Colon (tissue), 2 donors: ENCODE data around the gene CDC42SE1.

Source experiments
- FAIRE-seq: peaks from 2 replicates; lab custom pipeline; 2012; peaks lifted over from hg19 to GRCh38; lab: Jason Lieb, UNC
- donor health status: control.
- donor health status: control.

Gene CDC42SE1

DNA sequence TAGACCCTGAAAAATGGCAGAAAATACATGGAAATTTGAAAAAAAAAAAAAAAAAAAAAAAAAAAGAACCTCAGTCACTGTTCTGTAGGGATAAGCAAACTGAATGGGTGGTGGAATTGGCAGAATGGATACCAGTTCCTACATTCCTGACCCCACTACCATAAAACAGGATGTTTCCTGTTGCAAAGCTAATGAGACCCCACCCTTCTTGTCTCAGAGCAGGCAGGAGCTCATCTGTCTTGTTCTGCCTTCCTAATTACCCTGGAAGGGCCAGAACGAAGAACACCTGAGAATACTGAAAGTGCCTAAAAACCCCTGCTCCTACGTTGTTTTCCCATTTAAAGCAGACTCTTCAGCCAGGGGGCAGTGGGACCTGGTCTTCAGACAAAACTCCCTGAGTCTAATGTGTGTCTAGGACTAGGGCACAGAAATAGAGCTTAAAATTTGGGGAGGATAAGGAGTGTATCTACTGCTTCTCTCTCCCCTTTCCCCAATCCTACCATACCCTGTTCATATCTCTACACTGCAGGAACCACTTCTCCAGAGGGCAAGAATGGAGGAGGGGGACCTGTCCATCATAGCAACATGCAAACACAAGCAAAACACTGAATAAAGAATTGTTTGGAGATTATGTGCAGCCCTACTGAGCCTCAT lies 7.9 kb downstream of the CDC42SE1 start:
- FAIRE-seq: no peak

DNA sequence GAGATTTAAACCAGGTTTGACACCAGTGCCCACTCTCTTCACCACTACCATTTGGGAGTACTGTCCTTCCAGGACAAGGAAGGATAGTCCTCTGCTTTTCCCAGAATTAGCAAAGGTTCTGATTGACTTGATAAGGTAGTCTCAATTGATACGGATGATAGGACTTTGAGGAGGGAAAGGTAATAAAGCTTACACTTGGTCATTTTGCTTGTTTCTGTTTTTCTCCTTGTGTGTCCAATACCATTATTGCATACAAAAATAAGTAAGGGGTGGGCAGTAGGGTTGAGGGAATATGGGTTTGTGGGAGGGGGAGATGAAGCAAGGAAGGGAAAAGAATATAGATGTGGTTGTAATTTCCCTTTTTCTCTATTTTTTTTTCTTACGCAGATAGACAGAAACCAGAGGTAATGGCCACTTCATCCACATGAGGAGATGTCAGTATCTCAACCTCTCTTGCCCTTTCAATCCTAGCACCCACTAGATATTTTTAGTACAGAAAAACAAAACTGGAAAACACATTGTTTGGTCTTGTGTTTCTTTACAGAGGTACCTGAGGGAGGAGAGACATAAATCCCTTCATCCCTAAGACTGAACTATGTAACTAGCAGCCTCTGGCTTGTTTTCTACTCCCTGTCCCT lies 9.3 kb downstream of the CDC42SE1 start:
- FAIRE-seq: no peak

DNA sequence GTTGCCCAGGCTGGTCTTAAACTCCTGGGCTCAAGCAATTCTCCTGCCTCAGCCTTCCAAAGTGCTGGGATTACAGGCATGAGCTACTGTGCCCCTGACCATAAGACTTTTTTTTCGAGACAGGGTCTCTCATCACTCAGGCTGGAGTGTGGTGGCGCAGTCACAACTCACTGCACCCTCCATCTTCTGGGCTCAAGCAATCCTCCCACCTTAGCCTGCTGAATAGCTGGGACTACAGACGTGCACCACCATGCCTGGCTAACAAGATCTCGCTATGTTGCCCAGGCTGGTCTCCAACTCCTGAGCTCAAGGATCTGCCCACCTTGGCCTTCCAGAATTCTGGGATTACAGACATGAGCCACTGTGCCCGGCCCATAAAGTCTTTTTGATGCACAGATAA lies 10.0 kb downstream of the CDC42SE1 start:
- FAIRE-seq: no peak

DNA sequence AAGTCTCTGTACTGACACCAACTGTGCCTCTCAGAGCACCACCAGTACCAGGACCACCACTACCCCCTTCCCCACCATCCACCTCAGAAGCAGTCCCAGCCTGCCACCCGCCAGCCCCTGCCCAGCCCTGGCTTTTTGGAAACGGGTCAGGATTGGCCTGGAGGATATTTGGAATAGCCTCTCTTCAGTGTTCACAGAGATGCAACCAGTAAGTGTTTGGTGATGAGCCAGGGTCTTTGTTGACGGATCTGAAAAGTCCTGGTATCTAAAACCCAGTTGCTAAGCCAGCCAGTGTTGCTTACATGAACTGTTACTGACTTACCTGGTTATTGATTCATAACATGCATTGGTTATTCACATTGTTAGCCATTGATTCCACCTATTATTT lies 10.8 kb downstream of the CDC42SE1 start:
- FAIRE-seq: no peak

DNA sequence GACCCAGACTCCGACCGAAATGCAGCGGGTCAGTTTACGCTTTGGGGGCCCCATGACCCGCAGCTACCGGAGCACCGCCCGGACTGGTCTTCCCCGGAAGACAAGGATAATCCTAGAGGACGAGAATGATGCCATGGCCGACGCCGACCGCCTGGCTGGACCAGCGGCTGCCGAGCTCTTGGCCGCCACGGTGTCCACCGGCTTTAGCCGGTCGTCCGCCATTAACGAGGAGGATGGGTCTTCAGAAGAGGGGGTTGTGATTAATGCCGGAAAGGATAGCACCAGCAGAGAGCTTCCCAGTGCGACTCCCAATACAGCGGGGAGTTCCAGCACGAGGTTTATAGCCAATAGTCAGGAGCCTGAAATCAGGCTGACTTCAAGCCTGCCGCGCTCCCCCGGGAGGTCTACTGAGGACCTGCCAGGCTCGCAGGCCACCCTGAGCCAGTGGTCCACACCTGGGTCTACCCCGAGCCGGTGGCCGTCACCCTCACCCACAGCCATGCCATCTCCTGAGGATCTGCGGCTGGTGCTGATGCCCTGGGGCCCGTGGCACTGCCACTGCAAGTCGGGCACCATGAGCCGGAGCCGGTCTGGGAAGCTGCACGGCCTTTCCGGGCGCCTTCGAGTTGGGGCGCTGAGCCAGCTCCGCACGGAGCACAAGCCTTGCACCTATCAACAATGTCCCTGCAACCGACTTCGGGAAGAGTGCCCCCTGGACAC lies 11.3 kb downstream of the CDC42SE1 start:
- FAIRE-seq: no peak

DNA sequence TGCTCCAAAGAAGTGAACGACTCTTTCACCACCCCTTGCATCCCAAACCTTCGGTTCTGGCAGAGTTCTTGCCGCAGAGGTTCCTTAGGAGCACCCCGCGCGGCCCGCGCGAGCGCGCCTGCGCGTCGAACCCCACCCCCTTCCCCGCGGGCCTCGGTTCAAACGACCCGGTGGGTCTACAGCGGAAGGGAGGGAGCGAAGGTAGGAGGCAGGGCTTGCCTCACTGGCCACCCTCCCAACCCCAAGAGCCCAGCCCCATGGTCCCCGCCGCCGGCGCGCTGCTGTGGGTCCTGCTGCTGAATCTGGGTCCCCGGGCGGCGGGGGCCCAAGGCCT lies 11.9 kb downstream of the CDC42SE1 start, which contains the start of gene C1orf56:
C1orf56 (plus strand) TSS at position 161 of the 334 bp plus-strand sequence; CDS start at position 258, 97 bp downstream.
- no peak for FAIRE-seq

DNA sequence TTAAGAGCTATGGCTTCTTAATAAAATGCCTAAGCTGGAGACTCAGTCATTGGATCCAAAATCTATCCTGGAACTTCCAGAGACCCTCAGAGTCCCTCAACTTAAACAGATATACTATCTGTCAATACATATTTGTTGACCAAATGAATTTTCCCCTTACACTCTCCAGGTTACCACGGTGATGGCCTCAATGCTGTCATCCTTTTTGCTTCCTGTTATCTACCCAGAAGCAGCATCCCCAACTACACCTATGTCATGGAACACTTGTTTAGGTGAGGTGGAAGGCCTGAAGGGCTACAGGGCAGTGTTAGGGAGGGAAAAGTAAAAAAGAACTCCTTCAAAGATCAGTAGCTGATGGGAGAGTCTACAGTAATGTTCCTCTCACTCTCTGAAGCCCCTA lies 16.3 kb downstream of the CDC42SE1 start:
- no peak for FAIRE-seq

DNA sequence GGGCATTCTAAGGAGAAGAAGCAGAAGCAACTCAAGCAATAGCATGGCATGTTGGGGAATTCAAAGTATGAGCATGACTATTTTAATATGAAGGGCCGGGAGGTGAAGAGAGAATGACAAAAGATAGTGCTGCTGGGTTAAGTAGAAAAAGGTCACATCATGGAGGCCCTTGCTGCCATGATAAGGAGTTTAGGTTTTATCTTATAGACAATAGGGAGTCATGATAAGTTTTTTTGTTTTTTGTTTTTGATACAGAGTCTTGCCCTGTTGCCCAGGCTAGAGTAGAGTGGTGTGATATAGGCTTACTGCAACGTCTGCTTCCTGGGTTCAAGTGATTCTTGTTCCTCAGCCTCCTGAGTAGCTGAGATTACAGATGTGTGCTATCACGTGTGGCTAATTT lies 19.9 kb downstream of the CDC42SE1 start:
- FAIRE-seq: no peak

DNA sequence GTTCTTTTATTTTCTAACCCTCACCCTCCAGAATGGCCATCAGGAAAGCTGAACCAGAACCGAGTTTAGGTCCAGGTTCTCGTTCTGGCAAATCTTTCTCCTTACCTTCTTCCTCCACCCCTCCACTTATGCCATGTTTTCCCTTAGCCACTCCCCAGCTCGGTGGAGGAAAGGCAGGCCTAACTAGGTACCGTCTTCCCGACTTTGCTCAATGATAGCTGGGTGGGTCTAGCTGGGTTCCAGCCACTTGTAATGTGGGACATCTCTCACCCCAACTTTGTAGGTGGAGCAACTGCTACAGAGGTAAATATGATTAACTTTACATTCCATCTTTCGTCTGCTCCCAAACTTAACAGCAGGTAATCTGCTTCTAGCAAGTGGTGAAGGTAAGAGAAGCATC lies 22.4 kb downstream of the CDC42SE1 start:
- no peak for FAIRE-seq

DNA sequence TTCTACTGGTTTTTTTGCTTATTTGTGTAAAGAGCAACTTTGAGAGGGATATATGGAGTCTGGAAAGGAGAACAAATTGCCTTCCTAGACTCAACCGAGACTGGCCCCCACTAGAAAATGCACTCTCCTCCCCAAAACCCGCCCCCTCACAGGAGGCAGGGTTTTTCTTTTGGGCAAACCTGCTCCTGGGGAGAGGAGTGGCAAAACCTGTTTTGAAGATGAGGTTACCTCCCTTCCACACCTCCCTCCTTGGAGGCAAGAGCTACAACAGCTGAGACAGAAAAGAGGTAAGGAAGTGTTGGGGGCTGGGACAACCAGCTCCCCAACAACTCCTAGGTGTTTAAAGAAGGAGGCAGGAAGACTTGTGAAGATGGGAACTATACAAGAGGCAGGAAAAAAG lies 23.1 kb downstream of the CDC42SE1 start, which contains the start of gene BNIPL:
BNIPL (plus strand) TSS at position 231 of the 400 bp plus-strand sequence; CDS start at position 371, 140 bp downstream.
- FAIRE-seq: no peak

DNA sequence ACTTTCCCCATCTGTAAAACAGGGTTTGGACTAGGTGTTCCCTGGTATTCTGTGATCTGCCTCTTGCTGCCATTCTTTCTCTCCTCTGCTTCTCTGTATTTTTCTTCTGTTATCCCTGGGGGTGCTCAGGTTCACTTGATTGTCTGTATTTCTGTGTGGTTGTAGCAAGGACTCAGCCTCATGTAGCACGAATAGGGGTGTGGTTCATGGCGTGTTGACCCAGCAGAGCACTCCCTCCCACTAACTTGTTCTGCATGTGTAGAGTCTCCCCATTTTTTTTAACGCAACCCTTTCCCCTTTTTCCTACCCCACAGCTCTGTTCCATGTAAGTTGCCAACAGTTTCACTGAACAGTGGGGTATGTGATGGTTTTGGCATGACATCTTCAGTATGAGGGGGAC lies 24.3 kb downstream of the CDC42SE1 start:
- FAIRE-seq: no peak

DNA sequence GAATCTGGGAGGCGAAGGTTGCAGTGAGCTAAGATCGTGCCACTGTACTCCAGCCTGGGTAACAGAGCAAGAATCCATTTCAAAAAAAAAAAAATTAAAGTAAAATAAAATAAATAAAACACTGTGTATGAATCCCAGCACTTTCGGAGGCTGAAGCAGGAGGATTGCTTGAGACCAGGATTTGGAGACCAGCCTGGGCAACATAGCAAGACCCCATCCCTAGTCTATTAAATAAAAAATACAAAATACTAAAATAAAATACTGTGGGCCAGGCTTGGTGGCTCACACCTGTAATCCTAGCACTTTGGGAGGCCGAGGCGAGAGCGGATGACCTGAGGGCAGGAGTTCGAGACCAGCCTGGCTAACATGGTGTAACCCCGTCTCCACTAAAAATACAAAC lies 27.3 kb downstream of the CDC42SE1 start:
- FAIRE-seq: no peak

DNA sequence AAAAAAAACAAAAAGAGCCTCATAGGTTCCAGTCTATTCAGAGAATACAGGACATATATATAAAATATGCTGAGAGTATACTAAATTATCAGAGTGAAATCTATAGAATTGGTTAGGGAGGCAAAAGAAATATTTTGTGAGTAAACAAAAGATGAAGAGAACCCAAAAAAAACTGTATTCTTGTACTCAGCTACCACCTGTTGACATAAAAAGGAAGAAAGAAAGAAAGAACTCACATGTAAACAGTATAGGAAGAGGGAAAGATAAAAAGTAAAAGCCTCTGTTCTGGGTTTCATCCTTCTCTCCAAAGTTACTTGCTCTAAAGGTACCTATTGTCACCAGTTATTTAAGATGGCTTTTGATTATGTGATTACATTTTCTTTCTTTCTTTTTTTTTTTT lies 33.0 kb downstream of the CDC42SE1 start:
- FAIRE-seq: no peak

DNA sequence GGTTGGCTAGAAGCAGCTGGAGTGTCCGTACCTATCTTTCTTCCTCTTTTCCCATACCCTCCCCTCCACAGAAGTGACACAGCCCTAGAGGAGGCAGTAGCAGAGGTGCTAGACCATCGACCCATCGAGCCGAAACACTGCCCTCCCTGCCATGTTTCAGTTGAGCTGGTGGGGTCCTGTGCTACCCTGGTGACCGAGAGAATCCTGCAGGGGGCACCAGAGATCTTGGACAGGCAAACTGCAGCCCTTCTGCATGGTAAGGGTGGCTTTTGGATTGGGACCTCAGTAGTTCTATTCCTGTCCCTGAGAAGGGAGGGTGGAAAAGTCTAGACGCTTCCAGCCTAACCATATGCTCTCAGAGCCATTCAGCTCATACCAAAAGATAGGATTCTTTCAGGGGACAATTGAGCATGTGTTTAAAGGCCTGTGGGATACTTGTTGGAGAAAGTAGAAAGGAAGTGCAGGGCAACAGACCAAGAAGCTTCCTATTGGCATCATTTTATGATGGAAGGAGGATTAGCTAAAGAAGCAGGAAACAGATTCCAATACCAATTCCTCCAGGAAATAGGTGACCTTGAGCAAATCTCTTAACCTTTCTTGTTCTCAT lies 34.8 kb downstream of the CDC42SE1 start:
- FAIRE-seq: no peak

DNA sequence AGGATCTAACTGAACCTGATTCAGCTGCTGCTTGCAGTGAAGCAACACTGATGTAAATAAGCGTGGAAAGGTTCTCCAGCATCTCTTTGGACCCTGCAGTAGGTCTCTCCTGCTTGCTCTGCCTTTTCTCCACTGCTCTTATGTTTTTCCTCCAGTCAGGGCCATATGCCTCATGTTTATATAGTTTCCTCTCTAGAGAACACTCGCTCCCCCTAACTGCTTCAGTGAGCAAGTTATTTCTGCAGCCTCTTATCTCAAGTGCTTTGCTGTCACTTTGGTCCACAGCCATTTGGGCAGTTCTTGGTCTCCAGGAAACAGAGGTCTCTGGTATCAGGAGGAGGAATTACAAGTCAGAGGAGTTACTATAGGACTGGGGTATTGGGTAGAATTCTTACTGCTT lies 45.9 kb downstream of the CDC42SE1 start:
- FAIRE-seq: no peak

DNA sequence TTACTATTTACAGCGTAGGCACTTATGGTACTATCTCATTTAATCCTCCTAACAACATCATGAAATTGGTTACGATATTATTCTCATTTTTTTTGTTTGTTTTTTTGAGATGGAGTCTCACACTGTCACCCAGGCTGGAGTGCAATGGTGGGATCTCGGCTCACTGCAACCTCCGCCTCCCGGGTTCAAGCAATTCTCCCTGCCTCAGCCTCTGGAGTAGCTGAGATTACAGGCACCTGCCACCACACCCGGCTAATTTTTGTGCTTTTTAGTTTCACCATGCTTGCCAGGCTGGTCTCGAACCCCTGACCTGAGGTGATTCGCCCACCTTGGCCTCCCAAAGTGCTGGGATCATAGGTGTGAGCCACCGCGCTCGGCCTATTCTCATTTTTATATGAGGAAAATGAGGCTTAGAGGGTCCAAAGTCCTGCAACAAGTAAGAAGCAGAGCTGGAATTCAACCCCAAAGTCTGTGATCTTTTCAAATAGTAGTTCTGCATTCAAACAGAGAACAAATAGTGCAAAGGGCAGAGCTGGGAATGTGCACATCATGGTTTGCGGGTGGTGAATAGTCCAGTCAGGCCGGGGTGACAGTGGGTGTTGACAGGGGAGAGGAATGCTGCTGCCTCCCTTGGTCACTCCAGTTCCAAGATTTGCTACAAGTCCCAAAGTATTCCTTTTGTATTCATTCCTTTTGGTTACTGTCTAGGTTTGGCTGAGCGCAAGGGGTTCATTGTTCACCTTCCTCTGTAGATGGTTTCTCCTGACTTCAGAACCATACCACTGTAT lies 46.5 kb downstream of the CDC42SE1 start:
- no peak for FAIRE-seq

DNA sequence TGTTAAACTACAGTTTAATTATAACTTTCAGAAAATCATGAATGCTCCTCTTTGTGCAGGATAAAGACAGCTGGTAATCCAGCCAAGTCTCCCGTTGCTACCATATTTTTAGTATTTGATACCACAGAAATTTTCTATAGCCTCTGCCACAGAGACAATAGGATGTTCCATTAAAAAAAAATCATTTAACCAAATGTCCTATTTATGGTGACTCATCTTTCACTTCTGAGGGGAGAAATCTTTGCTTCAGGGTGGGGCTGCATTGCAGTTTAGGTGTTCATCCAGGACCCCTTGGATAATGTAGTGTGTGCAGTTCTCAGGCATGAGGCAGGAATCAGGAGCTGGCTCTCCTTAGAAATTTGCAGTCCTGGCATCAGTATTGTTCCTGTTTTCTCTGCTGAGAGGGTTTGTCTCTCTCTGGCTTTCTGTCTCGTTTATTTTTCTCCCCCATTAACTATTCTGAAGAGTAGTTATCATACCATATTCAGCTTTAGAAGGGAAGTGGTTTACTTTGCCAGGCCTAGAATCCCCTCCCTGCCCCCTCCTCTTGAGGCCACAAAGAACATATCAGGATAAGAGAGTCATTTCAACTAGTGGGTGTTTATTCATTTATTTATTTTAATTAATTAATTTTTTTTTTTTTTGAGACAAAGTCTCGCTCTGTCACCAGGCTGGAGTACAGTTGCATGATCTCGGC lies 48.1 kb downstream of the CDC42SE1 start:
- no peak for FAIRE-seq

DNA sequence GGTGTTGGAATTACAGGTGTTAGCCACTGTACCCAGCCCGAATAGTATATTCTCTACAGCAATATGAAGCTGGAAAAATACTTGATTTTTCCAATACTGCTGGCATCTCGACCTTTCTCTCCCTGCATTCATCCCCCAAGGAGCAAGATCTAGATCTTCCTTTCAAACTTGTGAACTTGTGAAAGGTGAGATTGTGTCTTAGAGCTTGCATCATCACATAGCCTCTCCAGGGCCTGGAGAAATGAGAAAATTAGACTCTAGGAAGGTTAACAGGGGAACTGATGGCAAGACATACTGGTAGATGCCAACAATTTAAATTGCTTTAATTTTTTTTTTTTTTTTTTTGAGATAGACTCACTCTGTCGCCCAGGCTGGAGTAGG lies 49.1 kb downstream of the CDC42SE1 start:
- FAIRE-seq: no peak

DNA sequence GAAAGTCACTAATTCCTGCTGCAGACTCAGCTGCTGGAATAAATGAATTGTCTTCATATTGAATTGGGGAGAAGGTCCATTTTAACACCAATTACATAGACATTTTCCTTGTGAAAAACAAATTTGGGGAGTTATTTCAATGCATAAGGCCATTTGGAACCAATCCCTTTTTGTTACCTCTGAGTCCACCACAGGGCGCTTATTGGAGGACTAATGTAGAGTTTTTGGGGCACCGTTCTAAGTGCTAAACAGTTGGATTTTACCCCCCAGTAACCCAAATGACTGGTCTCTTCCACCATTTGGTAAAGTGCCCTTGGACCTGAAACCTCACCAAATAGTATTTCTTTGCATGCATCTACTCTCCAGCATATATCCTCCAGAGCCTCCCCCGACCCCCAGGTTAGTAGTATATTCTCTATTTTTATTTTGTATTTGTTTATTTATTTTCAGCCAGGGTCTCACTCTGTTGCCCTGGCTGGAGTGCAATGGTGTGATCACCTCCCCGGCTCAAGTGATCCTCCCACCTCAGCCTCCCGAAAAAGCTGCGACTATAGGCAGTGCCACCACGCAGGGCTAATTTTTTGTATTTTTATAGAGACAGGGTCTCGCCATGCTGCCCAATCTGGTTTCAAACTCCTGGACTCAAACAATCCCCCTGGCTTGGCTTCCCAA lies 49.6 kb downstream of the CDC42SE1 start:
- no peak for FAIRE-seq

DNA sequence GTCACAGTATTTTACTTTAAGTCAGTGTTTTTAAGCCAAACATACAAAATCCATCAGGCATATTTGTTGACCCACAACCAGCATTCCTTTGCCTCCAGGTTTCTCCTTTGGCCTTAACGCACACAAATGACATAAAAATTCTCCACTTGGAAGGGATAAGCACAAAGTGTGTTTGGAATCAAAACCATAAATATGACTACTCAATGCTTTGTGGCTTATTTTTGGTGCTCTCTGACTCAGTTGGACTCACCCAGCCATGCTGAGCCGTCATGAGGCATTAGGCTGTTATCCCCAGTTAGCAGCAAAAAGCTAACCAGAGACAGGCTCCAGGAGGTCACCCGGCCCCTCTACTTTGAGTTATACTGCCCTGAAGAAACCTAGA lies 50.2 kb downstream of the CDC42SE1 start:
- FAIRE-seq: no peak
